Measurements from ENCODE around the gene BRCA1.
A peak's percentile ranks its signal among the peaks of the same experiment; 100 is the strongest.

The BRCA1 gene

GRCh38 chr17:43094129-43094835 is 30.9 kb downstream of the BRCA1 start:
- no peak overlapping the region for H3K4me3 ChIP-seq (ENCODE audit: low read depth, low read length)
- DNase-seq (ENCODE audit: low read depth, low spot score): peak; percentile 26
- in situ Hi-C loops (cut with HindIII; ENCODE audit: low sequenced_read_pairs): no loop called here
- TF ChIP-seq CTCF (IDR thresholded peaks at IDR 0.05; ENCODE audit: low read depth, low read length): no peak

GRCh38 chr17:43092901-43093300 is 32.3 kb downstream of the BRCA1 start:
- H3K4me3 ChIP-seq (ENCODE audit: low read depth, low read length): no peak overlapping the region
- in situ Hi-C loops (cut with HindIII; ENCODE audit: low sequenced_read_pairs): no loop called here
- no peak for TF ChIP-seq CTCF (IDR thresholded peaks at IDR 0.05; ENCODE audit: low read depth, low read length)
- peak; percentile 24 for DNase-seq (ENCODE audit: low read depth, low spot score)

- no peak for TF ChIP-seq CTCF (IDR thresholded peaks at IDR 0.05; ENCODE audit: low read depth, low read length)
- no peak for DNase-seq (ENCODE audit: low read depth, low spot score)
- in situ Hi-C loops (cut with HindIII; ENCODE audit: low sequenced_read_pairs): no loop called here
- H3K4me3 ChIP-seq (ENCODE audit: low read depth, low read length): no peak overlapping the region
Observed at GRCh38 chr17:43090022-43090421, 35.1 kb downstream of the BRCA1 start.

- DNase-seq (ENCODE audit: low read depth, low spot score): peak; percentile 38
- no peak overlapping the region for H3K4me3 ChIP-seq (ENCODE audit: low read depth, low read length)
- in situ Hi-C loops (cut with HindIII; ENCODE audit: low sequenced_read_pairs): no loop called here
- TF ChIP-seq CTCF (IDR thresholded peaks at IDR 0.05; ENCODE audit: low read depth, low read length): peak; percentile 3
Observed at GRCh38 chr17:43085474-43085873, 39.7 kb downstream of the BRCA1 start.

- H3K4me3 ChIP-seq (ENCODE audit: low read depth, low read length): no peak overlapping the region
- in situ Hi-C loops (cut with HindIII; ENCODE audit: low sequenced_read_pairs): no loop called here
- no peak for DNase-seq (ENCODE audit: low read depth, low spot score)
- no peak for TF ChIP-seq CTCF (IDR thresholded peaks at IDR 0.05; ENCODE audit: low read depth, low read length)
Observed at GRCh38 chr17:43079641-43080302, 45.4 kb downstream of the BRCA1 start.

- in situ Hi-C loops (cut with HindIII; ENCODE audit: low sequenced_read_pairs): no loop called here
- no peak overlapping the region for H3K4me3 ChIP-seq (ENCODE audit: low read depth, low read length)
- TF ChIP-seq CTCF (IDR thresholded peaks at IDR 0.05; ENCODE audit: low read depth, low read length): no peak
- DNase-seq (ENCODE audit: low read depth, low spot score): no peak
Observed at GRCh38 chr17:43074869-43075268, 50.3 kb downstream of the BRCA1 start.
